Upper lobe of right lung (tissue), 1 donor: ENCODE data around the gene SUCO. TPM values are rescaled to one million over a fixed set of nuclear protein-coding genes. Genes with fewer than 3 reads are reported as not detected.

Experiments
- ATAC-seq: fragments of 200-7000 bp; cut with Tn5 transposase; one replicate; pipeline ENCODE4 v1.9.1; 2020; ENCODE audit warnings: mild to moderate bottlenecking, moderate library complexity
- DNase-seq: peaks from one replicate; pipeline ENCODE4 v3.0.0-alpha.2; 2020
- H3K27ac ChIP-seq: fragments of 200-600 bp; one replicate; pipeline ENCODE4 v1.8.0; 2022
- H3K27me3 ChIP-seq: fragments of 200-600 bp; one replicate; pipeline ENCODE4 v1.8.0; 2022; ENCODE audit warnings: mild to moderate bottlenecking
- H3K36me3 ChIP-seq: fragments of 200-600 bp; one replicate; pipeline ENCODE4 v1.8.0; 2022
- H3K4me1 ChIP-seq: fragments of 200-600 bp; one replicate; pipeline ENCODE4 v1.8.0; 2022
- H3K4me3 ChIP-seq: fragments of 200-600 bp; one replicate; pipeline ENCODE4 v1.8.0; 2022; ENCODE audit warnings: mild to moderate bottlenecking
- H3K9me3 ChIP-seq: fragments of 200-600 bp; one replicate; pipeline ENCODE4 v1.8.0; 2022
- intact Hi-C: fragments of 100-400 bp; cut with DNase I; formaldehyde crosslinking; loops from one replicate; pipeline ENCODE4 v1.11.0; 2022
- total RNA-seq: library from RNA; stranded (reverse); fragmentation: NEBNext Ultra II Directional; extraction: Animal tissue kit (Norgen Biotek cat#: 25700); gene quantifications from one replicate; pipeline ENCODE4 v1.2.1, GENCODE V29; 2021
- TF ChIP-seq, protein P1 (sequence below): fragments of 200-600 bp; IDR thresholded peaks from one replicate; pipeline ENCODE4 v1.8.0; 2022; ENCODE audit warnings: antibody characterized with exemption
- donor health status: DM: no; HTN: yes; CAD: no; lungs with severe emphysema.

SUCO gene
- total RNA-seq, 1 donor from 2014 or later, result 34.1 TPM

DNA sequence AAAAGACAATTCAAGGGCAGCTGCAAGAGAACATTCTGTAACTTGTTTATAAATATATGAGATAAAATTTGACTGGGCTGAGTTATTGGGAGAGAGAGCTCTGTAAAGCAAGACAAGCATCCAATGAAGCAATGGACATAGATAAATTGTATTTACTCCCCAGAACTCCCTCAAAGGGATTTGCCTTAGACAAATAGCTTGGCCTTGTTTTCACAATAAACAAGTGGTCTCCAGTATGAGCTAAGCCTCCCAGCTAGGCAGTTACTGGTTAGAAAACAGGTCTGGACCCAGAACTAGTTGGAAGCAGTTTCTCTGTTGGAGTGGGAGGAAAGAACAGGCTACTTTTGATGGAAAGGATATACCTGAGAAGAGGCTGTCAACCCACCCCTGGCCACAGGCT lies 25.2 kb upstream of the SUCO start:
- H3K4me1 ChIP-seq, result no peaks in the 10 kb centered on the region
- H3K27me3 ChIP-seq, result no peaks in the 10 kb centered on the region
- DNase-seq, result no peak
- ATAC-seq, result no peak
- H3K4me3 ChIP-seq, result no peak overlapping the region
- no peak overlapping the region for H3K27ac ChIP-seq
- TF ChIP-seq, protein P1, sequence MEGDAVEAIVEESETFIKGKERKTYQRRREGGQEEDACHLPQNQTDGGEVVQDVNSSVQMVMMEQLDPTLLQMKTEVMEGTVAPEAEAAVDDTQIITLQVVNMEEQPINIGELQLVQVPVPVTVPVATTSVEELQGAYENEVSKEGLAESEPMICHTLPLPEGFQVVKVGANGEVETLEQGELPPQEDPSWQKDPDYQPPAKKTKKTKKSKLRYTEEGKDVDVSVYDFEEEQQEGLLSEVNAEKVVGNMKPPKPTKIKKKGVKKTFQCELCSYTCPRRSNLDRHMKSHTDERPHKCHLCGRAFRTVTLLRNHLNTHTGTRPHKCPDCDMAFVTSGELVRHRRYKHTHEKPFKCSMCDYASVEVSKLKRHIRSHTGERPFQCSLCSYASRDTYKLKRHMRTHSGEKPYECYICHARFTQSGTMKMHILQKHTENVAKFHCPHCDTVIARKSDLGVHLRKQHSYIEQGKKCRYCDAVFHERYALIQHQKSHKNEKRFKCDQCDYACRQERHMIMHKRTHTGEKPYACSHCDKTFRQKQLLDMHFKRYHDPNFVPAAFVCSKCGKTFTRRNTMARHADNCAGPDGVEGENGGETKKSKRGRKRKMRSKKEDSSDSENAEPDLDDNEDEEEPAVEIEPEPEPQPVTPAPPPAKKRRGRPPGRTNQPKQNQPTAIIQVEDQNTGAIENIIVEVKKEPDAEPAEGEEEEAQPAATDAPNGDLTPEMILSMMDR, result no peak
- H3K9me3 ChIP-seq, result no peaks in the 10 kb centered on the region
- intact Hi-C loops, result no loop called here
- H3K36me3 ChIP-seq, result no peaks in the 10 kb centered on the region

DNA sequence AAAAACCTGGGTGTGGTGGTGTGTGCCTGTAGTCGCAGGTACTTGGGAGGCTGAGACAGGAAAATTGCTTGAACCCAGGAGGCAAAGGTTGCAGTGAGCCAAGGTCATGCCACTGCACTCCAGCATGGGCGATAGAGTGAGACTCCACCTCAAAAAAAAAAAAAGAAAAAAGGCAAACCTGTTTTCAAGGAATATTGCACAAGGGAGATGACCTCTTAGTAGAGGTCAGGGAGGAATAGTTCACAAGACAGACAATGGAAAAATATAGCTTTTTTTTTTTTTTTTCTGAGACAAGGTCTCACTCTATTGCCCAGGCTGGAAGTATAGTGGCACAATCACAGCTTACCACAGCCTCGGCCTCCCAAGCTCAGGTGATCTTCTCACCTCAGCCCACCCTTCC lies 22.5 kb upstream of the SUCO start:
- Histone ChIP-seq H3K4me1 (peaks cover under 1% of the 10 kb centered on the region), H3K36me3 (no peaks in the 10 kb centered on the region), H3K9me3 (no peaks in the 10 kb centered on the region), H3K27me3 (no peaks in the 10 kb centered on the region), H3K27ac (no peak overlapping the region), H3K4me3 (no peak overlapping the region)
- intact Hi-C loops, result no loop called here
- no peak for DNase-seq
- TF ChIP-seq, protein P1, result no peak
- no peak for ATAC-seq

DNA sequence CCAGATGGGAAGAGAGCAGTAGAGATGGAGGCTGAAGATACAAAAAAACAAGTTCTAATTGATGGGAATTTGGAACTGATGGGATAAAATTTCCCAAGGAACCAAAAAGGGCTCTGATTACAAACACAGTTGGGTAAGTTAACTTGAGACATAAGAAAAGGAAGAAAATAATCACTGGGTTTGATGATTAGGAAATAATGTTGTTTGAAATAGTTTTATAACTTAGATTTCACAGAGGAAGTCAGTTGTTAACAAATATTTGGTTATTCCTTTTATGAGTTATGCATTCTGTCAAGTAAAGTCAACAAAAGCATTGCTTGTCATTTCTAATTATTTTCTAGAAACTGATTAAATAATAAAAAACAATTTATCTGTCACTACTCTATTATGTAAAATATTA lies 20.4 kb upstream of the SUCO start:
- intact Hi-C loops, result no loop called here
- ATAC-seq, result no peak

DNA sequence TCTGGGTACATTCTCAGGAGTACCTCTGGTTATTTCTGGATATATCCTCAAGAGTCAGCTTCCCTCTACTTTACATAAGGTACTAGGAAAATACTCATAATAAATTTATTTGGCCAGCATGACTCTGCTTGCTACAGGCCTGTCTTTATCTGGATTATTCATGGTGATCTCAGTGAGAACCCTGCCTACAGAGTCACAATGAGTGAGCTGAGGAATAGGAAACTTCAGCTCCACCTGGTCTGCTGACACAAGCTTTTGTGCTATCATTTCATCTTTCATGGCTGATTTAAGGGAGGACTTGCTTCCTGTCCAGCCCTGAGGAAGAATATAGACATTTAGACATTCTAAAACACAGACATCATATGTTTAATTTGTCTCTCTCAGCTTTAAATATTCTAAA lies 19.5 kb upstream of the SUCO start:
- no peaks in the 10 kb centered on the region for H3K36me3 ChIP-seq
- DNase-seq (no peak), ATAC-seq (no peak)
- TF ChIP-seq, protein P1, result no peak
- peaks cover 5% of the 10 kb centered on the region for H3K4me1 ChIP-seq
- no peak overlapping the region for H3K4me3 ChIP-seq
- H3K27me3 ChIP-seq, result no peaks in the 10 kb centered on the region
- no peaks in the 10 kb centered on the region for H3K9me3 ChIP-seq
- intact Hi-C loops, result no loop called here
- H3K27ac ChIP-seq, result no peak overlapping the region

More for the DNA sequence above, 20.4 kb upstream of the SUCO start:
- Histone ChIP-seq H3K9me3 (no peaks in the 10 kb centered on the region), H3K4me3 (no peak overlapping the region), H3K27me3 (no peaks in the 10 kb centered on the region), H3K27ac (no peak overlapping the region), H3K4me1 (peaks cover 5% of the 10 kb centered on the region), H3K36me3 (no peaks in the 10 kb centered on the region)
- DNase-seq, result no peak
- TF ChIP-seq, protein P1, result no peak

DNA sequence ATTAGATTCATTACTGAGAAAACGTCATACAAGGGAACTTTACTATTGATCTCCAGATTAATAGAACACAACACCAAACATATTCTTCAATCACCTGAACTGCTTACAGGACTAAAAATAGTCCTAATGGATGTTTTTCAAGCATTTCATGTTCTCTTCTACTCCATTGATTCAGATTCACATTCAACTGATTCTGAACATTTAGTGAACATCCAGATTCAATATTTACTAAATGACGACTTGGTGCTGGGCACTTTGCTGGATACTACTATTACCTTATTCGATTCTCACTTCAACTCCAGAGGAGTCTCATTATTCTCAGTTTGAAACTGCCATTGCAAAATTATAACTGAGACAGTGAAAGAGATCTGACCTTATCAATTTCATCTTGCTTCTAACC lies 18.8 kb upstream of the SUCO start:
- Histone ChIP-seq H3K4me3 (no peak overlapping the region), H3K4me1 (peaks cover 5% of the 10 kb centered on the region), H3K27me3 (no peaks in the 10 kb centered on the region), H3K9me3 (no peaks in the 10 kb centered on the region), H3K27ac (no peak overlapping the region), H3K36me3 (no peaks in the 10 kb centered on the region)
- no peak for ATAC-seq
- intact Hi-C loops, result no loop called here
- no peak for DNase-seq
- TF ChIP-seq, protein P1, result no peak

DNA sequence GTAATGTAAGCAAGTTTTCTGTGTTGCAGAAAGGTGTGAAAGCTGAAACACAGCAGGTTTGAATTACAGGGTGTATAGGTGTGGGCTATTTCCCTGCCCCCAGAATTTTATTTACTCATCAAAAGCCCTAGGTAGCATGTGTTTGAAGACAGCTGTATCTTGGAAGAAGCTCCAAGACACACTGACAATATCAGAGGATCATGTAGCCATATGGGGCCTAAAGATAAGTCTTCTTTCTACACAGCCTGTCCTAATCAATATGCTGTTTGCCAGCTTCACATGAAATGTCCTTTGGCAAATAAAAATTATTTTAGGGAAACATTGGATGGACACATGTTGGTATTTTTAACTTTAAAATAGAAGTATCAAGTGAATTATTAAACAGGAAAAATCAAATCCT lies 17.5 kb upstream of the SUCO start:
- Histone ChIP-seq H3K9me3 (no peaks in the 10 kb centered on the region), H3K36me3 (no peaks in the 10 kb centered on the region), H3K27me3 (no peaks in the 10 kb centered on the region), H3K27ac (no peak overlapping the region), H3K4me1 (peaks cover 5% of the 10 kb centered on the region), H3K4me3 (no peak overlapping the region)
- DNase-seq (no peak), ATAC-seq (no peak)
- intact Hi-C loops, result no loop called here
- TF ChIP-seq, protein P1, result no peak
